ENCODE measurements around the gene PICK1. TPM values are rescaled to one million over a fixed set of nuclear protein-coding genes. Genes with fewer than 3 reads are reported as not detected.

Gene PICK1
- total and polyA plus RNA-seq, 2 of the 4 experiments (the other 2 are of a cell fraction): 16.5 to 21.0 TPM

DNA sequence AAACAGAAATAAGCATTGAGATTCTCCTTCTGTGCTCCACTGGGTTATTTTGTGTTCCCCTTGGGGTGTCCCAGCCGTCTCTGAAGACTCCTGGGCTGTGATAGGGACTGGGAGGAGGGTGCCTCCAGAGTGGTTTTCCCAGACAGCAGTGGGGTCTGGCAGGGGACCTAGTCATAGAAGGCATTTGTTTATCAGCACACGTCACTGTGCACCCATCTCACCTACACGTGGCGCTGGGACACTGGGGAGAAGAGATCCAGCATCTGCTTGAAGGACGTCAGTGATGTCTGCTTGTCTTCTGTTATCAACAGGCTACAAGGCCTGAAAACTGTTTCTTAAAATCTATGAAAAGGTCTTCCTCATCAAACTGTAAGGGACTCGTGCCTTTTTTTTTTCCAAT is 34.2 kb upstream of the PICK1 start:
- Histone ChIP-seq H3K36me3 (ENCODE audit: control insufficient read depth, insufficient read depth, low read length) (no peaks in the 10 kb centered on the region), H3K4me1 (ENCODE audit: control insufficient read depth, insufficient read depth, low read length) (no peaks in the 10 kb centered on the region), H3K27me3 (ENCODE audit: control insufficient read depth, insufficient read depth, low read length) (peaks cover 25% of the 10 kb centered on the region), H3K4ac (ENCODE audit: low read depth, low read length) (no peak overlapping the region), H4K20me1 (ENCODE audit: insufficient read depth, low read length) (no peaks in the 10 kb centered on the region), H2BK5ac (ENCODE audit: low read depth, low read length, poor library complexity, severe bottlenecking) (no peak overlapping the region), H2BK20ac (ENCODE audit: low read depth, low read length) (no peak overlapping the region), H3K9ac (ENCODE audit: low read depth, low read length) (no peak overlapping the region), H3K23ac (ENCODE audit: low read depth, low read length) (no peak overlapping the region), H2AFZ (replicated peaks; ENCODE audit: low read length, poor library complexity) (no peak overlapping the region), H4K91ac (ENCODE audit: insufficient read depth, low read depth, low read length) (no peak overlapping the region), H4K5ac (ENCODE audit: low read depth, low read length) (no peak overlapping the region), H3K14ac (replicated peaks; ENCODE audit: low read depth, low read length) (no peak overlapping the region), H2AK5ac (ENCODE audit: low read depth, low read length) (no peak overlapping the region), H3K4me3 (ENCODE audit: insufficient read depth, low read depth, low read length) (no peak overlapping the region), H3K9me1 (ENCODE audit: insufficient read depth, low read length) (0 out of 2 replicates have a peak, but pooled peaks cover 4% of the 10 kb centered on the region), H3K56ac (ENCODE audit: extremely low read depth, insufficient read depth, low read length) (no peak overlapping the region), H3K4me2 (ENCODE audit: low read depth, low read length) (no peak overlapping the region), H3K18ac (ENCODE audit: low read depth, low read length) (no peak overlapping the region), H2BK15ac (ENCODE audit: low read depth, low read length) (no peak overlapping the region), H3K9me3 (ENCODE audit: control insufficient read depth, insufficient read depth, low read length) (no peaks in the 10 kb centered on the region), H2AK9ac (replicated peaks; ENCODE audit: low read depth, low read length, poor library complexity) (no peak overlapping the region), H2BK120ac (ENCODE audit: low read depth, low read length) (no peak overlapping the region), H3K79me1 (ENCODE audit: low read depth in 1 of 2, low read length in 2 of 2) (no peaks in the 10 kb centered on the region), H3K27ac (ENCODE audit: insufficient read depth, low read length) (no peak overlapping the region), H4K8ac (ENCODE audit: low read depth in 2 of 2, low read length in 2 of 2) (no peak overlapping the region)
- dilution Hi-C loops (cut with HindIII; ENCODE audit: low sequenced_read_pairs, unreplicated experiment): no loop called here
- in situ Hi-C loops (cut with MboI; ENCODE audit: low sequenced_read_pairs): no loop called here
- no peak for TF ChIP-seq RFX5 (IDR thresholded peaks at IDR 0.05; ENCODE audit: low read depth, low read length)
- TF ChIP-seq BHLHE40 (IDR thresholded peaks at IDR 0.05; ENCODE audit: low read depth, low read length): no peak
- TF ChIP-seq RAD21 (IDR thresholded peaks at IDR 0.05; ENCODE audit: low read length): no peak
- TF ChIP-seq RCOR1 (IDR thresholded peaks at IDR 0.05; ENCODE audit: insufficient replicate concordance, low read length): no peak
- TF ChIP-seq, protein P1, sequence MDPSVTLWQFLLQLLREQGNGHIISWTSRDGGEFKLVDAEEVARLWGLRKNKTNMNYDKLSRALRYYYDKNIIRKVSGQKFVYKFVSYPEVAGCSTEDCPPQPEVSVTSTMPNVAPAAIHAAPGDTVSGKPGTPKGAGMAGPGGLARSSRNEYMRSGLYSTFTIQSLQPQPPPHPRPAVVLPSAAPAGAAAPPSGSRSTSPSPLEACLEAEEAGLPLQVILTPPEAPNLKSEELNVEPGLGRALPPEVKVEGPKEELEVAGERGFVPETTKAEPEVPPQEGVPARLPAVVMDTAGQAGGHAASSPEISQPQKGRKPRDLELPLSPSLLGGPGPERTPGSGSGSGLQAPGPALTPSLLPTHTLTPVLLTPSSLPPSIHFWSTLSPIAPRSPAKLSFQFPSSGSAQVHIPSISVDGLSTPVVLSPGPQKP (IDR thresholded peaks at IDR 0.05; ENCODE audit: borderline replicate concordance, low read depth, low read length): no peak
- TF ChIP-seq MAFK (IDR thresholded peaks at IDR 0.05; ENCODE audit: low read depth, low read length): no peak
- no peak for DNase-seq
- WGBS, 2 experiments (ENCODE audit: extremely low coverage in 2 of 2, insufficient read length in 1 of 2): no CpG with 5 or more reads among the region's 6 CpGs
- ATAC-seq (ENCODE audit: low read depth): no peak
- ChIA-PET POLR2A (ENCODE audit: unreplicated experiment) (no interaction called here), CTCF (no interaction called here)
- intact Hi-C loops (cut with micrococcal nuclease): no loop called here
- no TSS peak for BruUV-seq (replicated peaks)

Data from IMR-90 (cell line).